Prostate gland (tissue), 2 donors: ENCODE results near the gene BRAT1. TPM values are rescaled to one million over a fixed set of nuclear protein-coding genes. Genes with fewer than 3 reads are reported as not detected.

Experiments
- DNase-seq: peaks from one replicate; pipeline ENCODE4 v3.0.0-alpha.2; 2019; ENCODE audit warnings: low spot score
- H3K27ac ChIP-seq, 2 donors: fragments of 200-600 bp; sonication (generic); 2 replicates each; pipeline ENCODE4 v1.5.1; 2017 to 2019
- H3K27me3 ChIP-seq: fragments of 200-600 bp; sonication (generic); replicated peaks from 2 replicates; pipeline ENCODE4 v1.5.1; 2019; ENCODE audit not compliant: insufficient read depth
- H3K36me3 ChIP-seq, 2 donors: fragments of 200-600 bp; sonication (generic); 1 replicate in 1 of 2; 2 replicates in 1 of 2; pipeline versions ENCODE4 v1.5.1 to v1.8.1; 2017 to 2019
- H3K4me1 ChIP-seq: fragments of 200-600 bp; sonication (generic); replicated peaks from 2 replicates; pipeline ENCODE4 v1.5.1; 2019
- H3K4me3 ChIP-seq, 2 donors: fragments of 200-600 bp; sonication (generic); 2 replicates each; pipeline ENCODE4 v1.5.1; 2017 to 2019
- H3K9me3 ChIP-seq: fragments of 200-600 bp; sonication (generic); 2 replicates; pipeline ENCODE4 v1.5.1; 2017
- CTCF ChIP-seq, 4 experiments: fragments of 200-600 bp in 2 of 4; fragments of 450-650 bp in 2 of 4; sonication (generic) in 2 of 4; IDR thresholded peaks; 1 replicate in 3 of 4; 2 replicates in 1 of 4; pipeline ENCODE4 v1.5.1; 2016 to 2019; ENCODE audit warnings: antibody characterized with exemption in 4 of 4, mild to moderate bottlenecking in 2 of 4, moderate library complexity in 2 of 4
- POLR2A ChIP-seq: fragments of 450-650 bp; IDR thresholded peaks from one replicate; pipeline ENCODE4 v1.6.1; 2016; ENCODE audit warnings: antibody characterized with exemption, mild to moderate bottlenecking
- POLR2AphosphoS5 ChIP-seq: sonication (generic); formaldehyde crosslinking; IDR thresholded peaks from one replicate; pipeline ENCODE4 v1.6.1; 2017; ENCODE audit warnings: antibody characterized with exemption
- WGBS: methylation state at CpG from one replicate; pipeline ENCODE4 v1.1.5; 2018; 5-methylcytosine and 5-hydroxymethylcytosine counted together
- intact Hi-C: fragments of 100-400 bp; cut with DNase I; formaldehyde crosslinking; loops from one replicate; pipeline ENCODE4 v1.14.2; 2022
- total RNA-seq, 2 donors: library from RNA; depleted of rRNA; stranded (reverse); fragments of >200 nt; gene quantifications; one replicate each; pipeline ENCODE4 v1.1.0, GENCODE V29; 2016

Gene BRAT1
- total RNA-seq, 2 donors from 2014 or later = 83.9 to 113 TPM

GRCh38 chr7:2529161-2530070 lies 25.9 kb downstream of the BRAT1 start:
- TF ChIP-seq POLR2A = no peak
- TF ChIP-seq CTCF (IDR thresholded peaks at IDR 0.05) = no peak
- TF ChIP-seq POLR2AphosphoS5 = no peak
- Histone ChIP-seq H3K4me1 (peaks cover 31% of the 10 kb centered on the region), H3K27me3 (no peaks in the 10 kb centered on the region), H3K4me3 (no peak overlapping the region), H3K9me3 (no peaks in the 10 kb centered on the region), H3K27ac (peak overlapping the region; percentile 26 to 49), H3K36me3 (peaks cover 0 to 12% of the 10 kb centered on the region in 2 donors)
- no peak for DNase-seq
- WGBS = 56% methylated on average over 28 of the region's 30 CpGs
- intact Hi-C loops = no loop called here

- Histone ChIP-seq H3K4me3 (no peak overlapping the region), H3K4me1 (peaks cover 39% of the 10 kb centered on the region), H3K27me3 (no peaks in the 10 kb centered on the region), H3K36me3 (peaks cover 0 to 12% of the 10 kb centered on the region in 2 donors), H3K9me3 (no peaks in the 10 kb centered on the region), H3K27ac (peak overlapping the region; percentile 49 to 50)
- no peak for DNase-seq
- intact Hi-C loops = no loop called here
- WGBS = 74% methylated on average over 18 of the region's 18 CpGs
- no peak for TF ChIP-seq CTCF (IDR thresholded peaks at IDR 0.05)
- TF ChIP-seq POLR2A = no peak
- no peak for TF ChIP-seq POLR2AphosphoS5
These were observed 26.7 kb downstream of the BRAT1 start for GRCh38 chr7:2528481-2529095.

- H3K36me3 ChIP-seq = peaks cover 0 to 12% of the 10 kb centered on the region in 2 donors
- WGBS = 51% methylated on average over 17 of the region's 17 CpGs
- TF ChIP-seq POLR2A (no peak), POLR2AphosphoS5 (peak; percentile 50), CTCF (IDR thresholded peaks at IDR 0.05) (no peak)
- H3K4me1 ChIP-seq = peaks cover 46% of the 10 kb centered on the region
- intact Hi-C loops = no loop called here
- peak overlapping the region; percentile 49 to 50 for H3K27ac ChIP-seq
- H3K4me3 ChIP-seq = no peak overlapping the region
- no peaks in the 10 kb centered on the region for H3K9me3 ChIP-seq
- DNase-seq = peak; percentile 69
- no peaks in the 10 kb centered on the region for H3K27me3 ChIP-seq
These were observed 27.5 kb downstream of the BRAT1 start for GRCh38 chr7:2527505-2528467.

GRCh38 chr7:2526659-2527504 lies 28.4 kb downstream of the BRAT1 start:
- H3K4me1 ChIP-seq = peaks cover 55% of the 10 kb centered on the region
- H3K27me3 ChIP-seq = no peaks in the 10 kb centered on the region
- 79% methylated on average over 40 of the region's 40 CpGs for WGBS

More at GRCh38 chr7:2526659-2527504, 28.4 kb downstream of the BRAT1 start:
- intact Hi-C loops = no loop called here
- Histone ChIP-seq H3K36me3 (peaks cover 0 to 12% of the 10 kb centered on the region in 2 donors), H3K27ac (peak overlapping the region; percentile 49 to 50), H3K9me3 (no peaks in the 10 kb centered on the region), H3K4me3 (no peak overlapping the region)
- DNase-seq = no peak
- TF ChIP-seq POLR2A (no peak), CTCF (IDR thresholded peaks at IDR 0.05) (no peak), POLR2AphosphoS5 (no peak)
